ENCODE measurements around the gene UCK1. TPM values are rescaled to one million over a fixed set of nuclear protein-coding genes. Genes with fewer than 3 reads are reported as not detected.
A peak's percentile ranks its signal among the peaks of the same experiment; 100 is the strongest.

Gene UCK1
- total and polyA plus RNA-seq, 2 of the 4 experiments (the other 2 are of a cell fraction) = 17.9 to 21.4 TPM

- Histone ChIP-seq H3K27ac (ENCODE audit: insufficient read depth, low read length) (no peak overlapping the region), H4K8ac (ENCODE audit: low read depth in 2 of 2, low read length in 2 of 2) (no peak overlapping the region), H2BK15ac (ENCODE audit: low read depth, low read length) (no peak overlapping the region), H3K4me3 (ENCODE audit: insufficient read depth, low read depth, low read length) (no peak overlapping the region), H2BK120ac (ENCODE audit: low read depth, low read length) (no peak overlapping the region), H3K79me1 (ENCODE audit: low read depth in 1 of 2, low read length in 2 of 2) (no peaks in the 10 kb centered on the region), H3K27me3 (ENCODE audit: control insufficient read depth, insufficient read depth, low read length) (no peaks in the 10 kb centered on the region), H3K18ac (ENCODE audit: low read depth, low read length) (no peak overlapping the region), H3K14ac (replicated peaks; ENCODE audit: low read depth, low read length) (no peak overlapping the region), H3K4ac (ENCODE audit: low read depth, low read length) (no peak overlapping the region), H3K9ac (ENCODE audit: low read depth, low read length) (no peak overlapping the region), H2BK20ac (ENCODE audit: low read depth, low read length) (no peak overlapping the region), H3K4me2 (ENCODE audit: low read depth, low read length) (no peak overlapping the region), H3K36me3 (ENCODE audit: control insufficient read depth, insufficient read depth, low read length) (peaks cover 41% of the 10 kb centered on the region), H2AK9ac (replicated peaks; ENCODE audit: low read depth, low read length, poor library complexity) (no peak overlapping the region), H2AK5ac (ENCODE audit: low read depth, low read length) (no peak overlapping the region), H4K91ac (ENCODE audit: insufficient read depth, low read depth, low read length) (no peak overlapping the region), H3K9me1 (ENCODE audit: insufficient read depth, low read length) (0 out of 2 replicates have a peak, but pooled peaks cover 3% of the 10 kb centered on the region), H3K9me3 (ENCODE audit: control insufficient read depth, insufficient read depth, low read length) (no peaks in the 10 kb centered on the region), H2AFZ (replicated peaks; ENCODE audit: low read length, poor library complexity) (no peak overlapping the region), H4K20me1 (ENCODE audit: insufficient read depth, low read length) (no peaks in the 10 kb centered on the region), H3K4me1 (ENCODE audit: control insufficient read depth, insufficient read depth, low read length) (no peaks in the 10 kb centered on the region), H3K56ac (ENCODE audit: extremely low read depth, insufficient read depth, low read length) (no peak overlapping the region), H4K5ac (ENCODE audit: low read depth, low read length) (no peak overlapping the region), H3K23ac (ENCODE audit: low read depth, low read length) (no peak overlapping the region), H2BK5ac (ENCODE audit: low read depth, low read length, poor library complexity, severe bottlenecking) (no peak overlapping the region)
- POLR2A ChIA-PET (ENCODE audit: unreplicated experiment) = no interaction called here
- in situ Hi-C loops (cut with MboI; ENCODE audit: low sequenced_read_pairs) = loop anchor here (25.0 kb wide), 1 partner anchor 685 kb away; no protein-coding TSS in a partner anchor
- BruUV-seq (replicated peaks) = TSS peak; percentile 60
- dilution Hi-C loops (cut with HindIII; ENCODE audit: low sequenced_read_pairs, unreplicated experiment) = no loop called here
- DNase-seq (no peak), ATAC-seq (ENCODE audit: low read depth) (no peak)
- CTCF ChIA-PET = no interaction called here
- intact Hi-C loops (cut with micrococcal nuclease) = no loop called here
- WGBS, 2 experiments (ENCODE audit: extremely low coverage in 2 of 2, insufficient read length in 1 of 2) = 92% methylated on average over 2 of the region's 25 CpGs; no CpG with 5 or more reads in 1 of the 2 experiments
- no peak for TF ChIP-seq CTCF (conservative IDR thresholded peaks at IDR 0.05; ENCODE audit: low read depth, low read length)
- no peak for TF ChIP-seq ELK1 (IDR thresholded peaks at IDR 0.05; ENCODE audit: borderline replicate concordance, low read depth, low read length)
- no peak for TF ChIP-seq RAD21 (IDR thresholded peaks at IDR 0.05; ENCODE audit: low read length)
- TF ChIP-seq CEBPB (IDR thresholded peaks at IDR 0.05; ENCODE audit: low read depth, low read length) = no peak
- TF ChIP-seq BHLHE40 (IDR thresholded peaks at IDR 0.05; ENCODE audit: low read depth, low read length) = no peak
- TF ChIP-seq MXI1 (IDR thresholded peaks at IDR 0.05; ENCODE audit: borderline replicate concordance, low read depth, low read length) = no peak
- TF ChIP-seq RCOR1 (IDR thresholded peaks at IDR 0.05; ENCODE audit: insufficient replicate concordance, low read length) = no peak
Observed at GRCh38 chr9:131577005-131578000, 46.2 kb upstream of the UCK1 start.
